ENCODE measurements around the gene SCD. TPM values are rescaled to one million over a fixed set of nuclear protein-coding genes. Genes with fewer than 3 reads are reported as not detected.

Gene SCD
- total and polyA plus RNA-seq, 2 of the 13 experiments (the other 11 are each of a cell fraction or from before 2014, with no cell fraction given) = 492 to 512 TPM

GRCh38 chr10:100341953-100342626 is 4.9 kb upstream of the SCD start (continued):
- TF ChIP-seq PHF5A (CRISPR knock-in tag; IDR thresholded peaks at IDR 0.05; ENCODE audit: low read depth, unreplicated experiment) (no peak), GABPA (IDR thresholded peaks at IDR 0.05; ENCODE audit: low read depth, low read length) (no peak), GABPA (CRISPR knock-in tag; IDR thresholded peaks at IDR 0.05; ENCODE audit: low read depth) (0 out of 2 replicates have a peak, but pooled peaks have one; percentile 16), ZNF564 (CRISPR knock-in tag; IDR thresholded peaks at IDR 0.05) (0 out of 2 replicates have a peak, but pooled peaks have one; percentile 44), ZFX (CRISPR knock-in tag; IDR thresholded peaks at IDR 0.05; ENCODE audit: low read depth) (peak; percentile 82), SKIL (CRISPR knock-in tag; IDR thresholded peaks at IDR 0.05; ENCODE audit: borderline replicate concordance) (0 out of 2 replicates have a peak, but pooled peaks have one; percentile 52), PHF21A (CRISPR knock-in tag; IDR thresholded peaks at IDR 0.05) (peak; percentile 47; the same call in 1 of the 2 replicates), KDM6A (CRISPR knock-in tag; IDR thresholded peaks at IDR 0.05; ENCODE audit: low read depth) (peak; percentile 58; the same call in 1 of the 2 replicates), TBX2 (CRISPR knock-in tag; IDR thresholded peaks at IDR 0.05; ENCODE audit: borderline replicate concordance) (peak; percentile 61), BCL6 (CRISPR knock-in tag; IDR thresholded peaks at IDR 0.05) (peak; percentile 55), SSRP1 (CRISPR knock-in tag; IDR thresholded peaks at IDR 0.05) (peak; percentile 92), MAF1 (CRISPR knock-in tag; IDR thresholded peaks at IDR 0.05; ENCODE audit: borderline replicate concordance) (no peak), ZNF18 (CRISPR knock-in tag; IDR thresholded peaks at IDR 0.05; ENCODE audit: insufficient replicate concordance) (no peak), ZNF296 (CRISPR knock-in tag; conservative IDR thresholded peaks at IDR 0.05) (no peak)
- TF ChIP-seq, protein P1, sequence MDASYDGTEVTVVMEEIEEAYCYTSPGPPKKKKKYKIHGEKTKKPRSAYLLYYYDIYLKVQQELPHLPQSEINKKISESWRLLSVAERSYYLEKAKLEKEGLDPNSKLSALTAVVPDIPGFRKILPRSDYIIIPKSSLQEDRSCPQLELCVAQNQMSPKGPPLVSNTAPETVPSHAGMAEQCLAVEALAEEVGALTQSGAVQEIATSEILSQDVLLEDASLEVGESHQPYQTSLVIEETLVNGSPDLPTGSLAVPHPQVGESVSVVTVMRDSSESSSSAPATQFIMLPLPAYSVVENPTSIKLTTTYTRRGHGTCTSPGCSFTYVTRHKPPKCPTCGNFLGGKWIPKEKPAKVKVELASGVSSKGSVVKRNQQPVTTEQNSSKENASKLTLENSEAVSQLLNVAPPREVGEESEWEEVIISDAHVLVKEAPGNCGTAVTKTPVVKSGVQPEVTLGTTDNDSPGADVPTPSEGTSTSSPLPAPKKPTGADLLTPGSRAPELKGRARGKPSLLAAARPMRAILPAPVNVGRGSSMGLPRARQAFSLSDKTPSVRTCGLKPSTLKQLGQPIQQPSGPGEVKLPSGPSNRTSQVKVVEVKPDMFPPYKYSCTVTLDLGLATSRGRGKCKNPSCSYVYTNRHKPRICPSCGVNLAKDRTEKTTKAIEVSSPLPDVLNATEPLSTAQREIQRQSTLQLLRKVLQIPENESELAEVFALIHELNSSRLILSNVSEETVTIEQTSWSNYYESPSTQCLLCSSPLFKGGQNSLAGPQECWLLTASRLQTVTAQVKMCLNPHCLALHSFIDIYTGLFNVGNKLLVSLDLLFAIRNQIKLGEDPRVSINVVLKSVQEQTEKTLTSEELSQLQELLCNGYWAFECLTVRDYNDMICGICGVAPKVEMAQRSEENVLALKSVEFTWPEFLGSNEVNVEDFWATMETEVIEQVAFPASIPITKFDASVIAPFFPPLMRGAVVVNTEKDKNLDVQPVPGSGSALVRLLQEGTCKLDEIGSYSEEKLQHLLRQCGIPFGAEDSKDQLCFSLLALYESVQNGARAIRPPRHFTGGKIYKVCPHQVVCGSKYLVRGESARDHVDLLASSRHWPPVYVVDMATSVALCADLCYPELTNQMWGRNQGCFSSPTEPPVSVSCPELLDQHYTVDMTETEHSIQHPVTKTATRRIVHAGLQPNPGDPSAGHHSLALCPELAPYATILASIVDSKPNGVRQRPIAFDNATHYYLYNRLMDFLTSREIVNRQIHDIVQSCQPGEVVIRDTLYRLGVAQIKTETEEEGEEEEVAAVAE (CRISPR knock-in tag; IDR thresholded peaks at IDR 0.05; ENCODE audit: borderline replicate concordance) = peak; percentile 22; the same call in 1 of the 2 replicates
- TF ChIP-seq, protein P2, sequence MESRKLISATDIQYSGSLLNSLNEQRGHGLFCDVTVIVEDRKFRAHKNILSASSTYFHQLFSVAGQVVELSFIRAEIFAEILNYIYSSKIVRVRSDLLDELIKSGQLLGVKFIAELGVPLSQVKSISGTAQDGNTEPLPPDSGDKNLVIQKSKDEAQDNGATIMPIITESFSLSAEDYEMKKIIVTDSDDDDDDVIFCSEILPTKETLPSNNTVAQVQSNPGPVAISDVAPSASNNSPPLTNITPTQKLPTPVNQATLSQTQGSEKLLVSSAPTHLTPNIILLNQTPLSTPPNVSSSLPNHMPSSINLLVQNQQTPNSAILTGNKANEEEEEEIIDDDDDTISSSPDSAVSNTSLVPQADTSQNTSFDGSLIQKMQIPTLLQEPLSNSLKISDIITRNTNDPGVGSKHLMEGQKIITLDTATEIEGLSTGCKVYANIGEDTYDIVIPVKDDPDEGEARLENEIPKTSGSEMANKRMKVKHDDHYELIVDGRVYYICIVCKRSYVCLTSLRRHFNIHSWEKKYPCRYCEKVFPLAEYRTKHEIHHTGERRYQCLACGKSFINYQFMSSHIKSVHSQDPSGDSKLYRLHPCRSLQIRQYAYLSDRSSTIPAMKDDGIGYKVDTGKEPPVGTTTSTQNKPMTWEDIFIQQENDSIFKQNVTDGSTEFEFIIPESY (CRISPR knock-in tag; IDR thresholded peaks at IDR 0.05) = no peak
